ENCODE data around the gene IMMP2L. TPM values are rescaled to one million over a fixed set of nuclear protein-coding genes. Genes with fewer than 3 reads are reported as not detected.

IMMP2L gene
- total and polyA plus RNA-seq, 7 donors, result 9.3 to 43.0 (median 19.2) TPM

- 79 to 89% (median 86%) methylated on average over 1 of the region's 1 CpG for WGBS, 3 donors
Observed at GRCh38 chr7:111108000-111108399, 454.3 kb downstream of the IMMP2L start.

GRCh38 chr7:111107579-111107978 is 454.7 kb downstream of the IMMP2L start:
- H3K4me3 ChIP-seq, result no peak overlapping the region
- H3K9me3 ChIP-seq, result no peaks in the 10 kb centered on the region
- DNase-seq (no peak), ATAC-seq (peak in 2 of 4 donors; percentile 43 to 67)
- H3K27me3 ChIP-seq (ENCODE audit: insufficient read depth in 3 of 3, low read length in 2 of 3), result no peaks in the 10 kb centered on the region
- TF ChIP-seq CTCF (IDR thresholded peaks at IDR 0.05), result no peak
- H3K4me1 ChIP-seq, result no peaks in the 10 kb centered on the region
- 64 to 73% (median 65%) methylated on average over 1 of the region's 1 CpG for WGBS, 3 donors
- intact Hi-C loops (cut with DNase I), result no loop called here
- no peaks in the 10 kb centered on the region for H3K36me3 ChIP-seq (ENCODE audit: insufficient read depth in 1 of 2, low read depth in 1 of 2)
- H3K27ac ChIP-seq, result no peak overlapping the region

More at GRCh38 chr7:111108000-111108399, 454.3 kb downstream of the IMMP2L start:
- intact Hi-C loops (cut with DNase I), result no loop called here
- no peak for TF ChIP-seq CTCF (IDR thresholded peaks at IDR 0.05)
- Histone ChIP-seq H3K27ac (no peak overlapping the region), H3K27me3 (ENCODE audit: insufficient read depth in 3 of 3, low read length in 2 of 3) (no peaks in the 10 kb centered on the region), H3K4me3 (no peak overlapping the region), H3K9me3 (no peaks in the 10 kb centered on the region), H3K36me3 (ENCODE audit: insufficient read depth in 1 of 2, low read depth in 1 of 2) (no peaks in the 10 kb centered on the region), H3K4me1 (no peaks in the 10 kb centered on the region)
- DNase-seq (no peak), ATAC-seq (no peak)

GRCh38 chr7:111105269-111105668 is 457.0 kb downstream of the IMMP2L start:
- no peak for TF ChIP-seq CTCF (IDR thresholded peaks at IDR 0.05)
- ATAC-seq (no peak), DNase-seq (no peak)
- WGBS, 3 donors, result 91 to 93% (median 93%) methylated on average over 3 of the region's 3 CpGs
- Histone ChIP-seq H3K27ac (no peak overlapping the region), H3K4me3 (no peak overlapping the region), H3K9me3 (no peaks in the 10 kb centered on the region), H3K36me3 (ENCODE audit: insufficient read depth in 1 of 2, low read depth in 1 of 2) (no peaks in the 10 kb centered on the region), H3K27me3 (ENCODE audit: insufficient read depth in 3 of 3, low read length in 2 of 3) (no peaks in the 10 kb centered on the region), H3K4me1 (no peaks in the 10 kb centered on the region)
- intact Hi-C loops (cut with DNase I), result no loop called here

DNA sequence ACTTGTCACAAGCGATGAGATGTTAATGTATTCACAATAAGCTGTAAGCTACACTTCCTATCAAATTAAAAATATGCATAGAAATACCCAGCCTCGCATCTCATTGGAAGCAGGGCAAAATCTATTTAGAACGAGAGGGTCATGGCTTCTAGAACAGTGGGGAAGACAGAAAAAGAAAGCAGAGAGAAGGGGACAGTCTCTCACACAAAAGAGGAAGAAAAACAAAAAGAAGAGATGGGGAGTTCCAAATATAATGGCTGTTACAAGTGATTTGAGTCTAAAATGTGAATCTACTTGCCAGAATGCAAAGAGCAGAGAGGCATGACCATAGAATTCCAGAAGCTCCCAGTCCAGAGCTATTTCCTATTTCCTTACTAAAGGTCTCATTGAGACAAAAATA is 457.6 kb downstream of the IMMP2L start:
- no peaks in the 10 kb centered on the region for H3K36me3 ChIP-seq (ENCODE audit: insufficient read depth in 1 of 2, low read depth in 1 of 2)
- no peaks in the 10 kb centered on the region for H3K4me1 ChIP-seq
- no peak for TF ChIP-seq CTCF (IDR thresholded peaks at IDR 0.05)
- 89 to 93% (median 90%) methylated on average over 3 of the region's 3 CpGs for WGBS, 3 donors
- intact Hi-C loops (cut with DNase I), result no loop called here
- H3K27ac ChIP-seq, result no peak overlapping the region
- no peaks in the 10 kb centered on the region for H3K27me3 ChIP-seq (ENCODE audit: insufficient read depth in 3 of 3, low read length in 2 of 3)
- no peak for ATAC-seq
- DNase-seq, result no peak
- no peaks in the 10 kb centered on the region for H3K9me3 ChIP-seq
- no peak overlapping the region for H3K4me3 ChIP-seq

- Histone ChIP-seq H3K9me3 (no peaks in the 10 kb centered on the region), H3K27ac (no peak overlapping the region), H3K4me3 (no peak overlapping the region), H3K4me1 (no peaks in the 10 kb centered on the region), H3K27me3 (ENCODE audit: insufficient read depth in 3 of 3, low read length in 2 of 3) (no peaks in the 10 kb centered on the region), H3K36me3 (ENCODE audit: insufficient read depth in 1 of 2, low read depth in 1 of 2) (no peaks in the 10 kb centered on the region)
- no peak for ATAC-seq
- 93 to 97% (median 95%) methylated on average over 4 of the region's 4 CpGs for WGBS, 3 donors
- no peak for DNase-seq
- TF ChIP-seq CTCF (IDR thresholded peaks at IDR 0.05), result no peak
- intact Hi-C loops (cut with DNase I), result no loop called here
Observed at GRCh38 chr7:111103678-111104274, 458.5 kb downstream of the IMMP2L start.

Data from psoas muscle (tissue), 8 donors.